HepG2 (cell line): ENCODE results near the gene B4GALT4. TPM values are rescaled to one million over a fixed set of nuclear protein-coding genes. Genes with fewer than 3 reads are reported as not detected.

Source experiments
- ATF2 ChIP-seq: sonication (generic); formaldehyde crosslinking; IDR thresholded peaks from 2 replicates; pipeline ENCODE4 v1.4.0; 2020; ENCODE audit warnings: missing genetic modification reagents
- CENPX ChIP-seq: sonication (generic); formaldehyde crosslinking; IDR thresholded peaks from 2 replicates; pipeline ENCODE4 v1.9.0; 2021; ENCODE audit warnings: mild to moderate bottlenecking, missing genetic modification reagents, moderate library complexity
- HOXD1 ChIP-seq: sonication (generic); formaldehyde crosslinking; IDR thresholded peaks from 2 replicates; pipeline ENCODE4 v1.5.0; 2020; ENCODE audit warnings: missing genetic modification reagents
- MEIS2 ChIP-seq: sonication (generic); formaldehyde crosslinking; IDR thresholded peaks from 2 replicates; pipeline ENCODE4 v1.9.0; 2021; ENCODE audit warnings: mild to moderate bottlenecking, missing genetic modification reagents
- MTF2 ChIP-seq: sonication (generic); formaldehyde crosslinking; IDR thresholded peaks from 2 replicates; pipeline ENCODE4 v1.5.0; 2020; ENCODE audit warnings: missing genetic modification reagents, borderline replicate concordance
- NAIF1 ChIP-seq: sonication (generic); formaldehyde crosslinking; IDR thresholded peaks from 2 replicates; pipeline ENCODE4 v1.5.0; 2020; ENCODE audit warnings: mild to moderate bottlenecking, missing genetic modification reagents, borderline replicate concordance
- NR2F2 ChIP-seq: IDR thresholded peaks from 2 replicates; pipeline ENCODE4 v1.6.1; 2012; ENCODE audit warnings: low read depth, inconsistent platforms, borderline replicate concordance
- ZMYM3 ChIP-seq: sonication (generic); formaldehyde crosslinking; IDR thresholded peaks from 2 replicates; pipeline ENCODE4 v1.5.1; 2020; ENCODE audit warnings: mild to moderate bottlenecking, missing genetic modification reagents
- ZNF136 ChIP-seq: sonication (generic); formaldehyde crosslinking; IDR thresholded peaks from 2 replicates; pipeline ENCODE4 v1.8.1; 2022; ENCODE audit warnings: low read depth, mild to moderate bottlenecking, moderate library complexity, missing genetic modification reagents
- ZNF274 ChIP-seq: sonication (generic); formaldehyde crosslinking; IDR thresholded peaks from 2 replicates; pipeline ENCODE4 v1.5.1; 2020; ENCODE audit warnings: mild to moderate bottlenecking, missing genetic modification reagents
- ZNF543 ChIP-seq: sonication (generic); formaldehyde crosslinking; IDR thresholded peaks from 2 replicates; pipeline ENCODE4 v1.4.0; 2020; ENCODE audit warnings: mild to moderate bottlenecking, missing genetic modification reagents
- ZNF546 ChIP-seq: sonication (generic); formaldehyde crosslinking; conservative IDR thresholded peaks from 2 replicates; pipeline ENCODE4 v1.8.1; 2023; ENCODE audit warnings: mild to moderate bottlenecking, missing genetic modification reagents
- ZNF607 ChIP-seq: sonication (generic); formaldehyde crosslinking; IDR thresholded peaks from 2 replicates; pipeline ENCODE4 v1.5.1; 2020; ENCODE audit warnings: missing genetic modification reagents, mild to moderate bottlenecking, borderline replicate concordance
- ZNF609 ChIP-seq: sonication (generic); formaldehyde crosslinking; IDR thresholded peaks from 2 replicates; pipeline ENCODE4 v1.4.0; 2020; ENCODE audit warnings: mild to moderate bottlenecking, missing genetic modification reagents, borderline replicate concordance
- ZNF709 ChIP-seq: sonication (generic); formaldehyde crosslinking; IDR thresholded peaks from 2 replicates; pipeline ENCODE4 v1.5.0; 2020; ENCODE audit warnings: mild to moderate bottlenecking, missing genetic modification reagents
- ZNF770 ChIP-seq: sonication (generic); formaldehyde crosslinking; IDR thresholded peaks from 2 replicates; pipeline ENCODE4 v1.5.0; 2020; ENCODE audit warnings: mild to moderate bottlenecking, missing genetic modification reagents
- ZNF83 ChIP-seq: sonication (generic); formaldehyde crosslinking; IDR thresholded peaks from 2 replicates; pipeline ENCODE4 v1.4.0; 2020; ENCODE audit warnings: missing genetic modification reagents, mild to moderate bottlenecking, borderline replicate concordance
- ZNF879 ChIP-seq: sonication (generic); formaldehyde crosslinking; IDR thresholded peaks from 2 replicates; pipeline ENCODE4 v1.8.1; 2023; ENCODE audit warnings: missing genetic modification reagents
- ZSCAN20 ChIP-seq: sonication (generic); formaldehyde crosslinking; IDR thresholded peaks from 2 replicates; pipeline ENCODE4 v1.4.0; 2020; ENCODE audit warnings: missing genetic modification reagents, mild to moderate bottlenecking, borderline replicate concordance
- ZSCAN21 ChIP-seq: sonication (generic); formaldehyde crosslinking; IDR thresholded peaks from 2 replicates; pipeline ENCODE4 v1.8.0; 2022; ENCODE audit warnings: mild to moderate bottlenecking, missing genetic modification reagents, moderate library complexity, borderline replicate concordance
- polyA plus RNA-seq, 8 experiments: library from polyadenylated mRNA; depleted of rRNA in 3 of 8; stranded (reverse) in 7 of 8; unstranded in 1 of 8; fragments of >200 nt; fragmentation: Illumina TruSeq in 4 of 8; extraction: Trizol in 4 of 8; gene quantifications; 2 replicates each; pipeline versions ENCODE4 v1.2.1 to v1.2.3, GENCODE V29; 2011 to 2016; ENCODE audit warnings: low read depth in 4 of 8, missing spikeins in 1 of 8, mixed read lengths in 1 of 8; ENCODE audit not compliant: insufficient read depth in 1 of 8
- total RNA-seq, 5 experiments: library from RNA; depleted of rRNA; stranded (reverse); fragments of >200 nt; fragmentation: Illumina TruSeq; extraction: Trizol; gene quantifications; 2 replicates each; pipeline ENCODE4 v1.2.3, GENCODE V29; 2016; ENCODE audit warnings: low read depth in 1 of 5

Gene B4GALT4
- total and polyA plus RNA-seq, 2 of the 13 experiments (the other 11 are each of a cell fraction or from before 2014, with no cell fraction given): 16.9 to 29.0 TPM

GRCh38 chr3:119240591-119241434 is at the start of gene B4GALT4 (continued):
- TF ChIP-seq ZNF609 (CRISPR knock-in tag) (peak; percentile 22; the same call in 1 of the 2 replicates), HOXD1 (CRISPR knock-in tag) (peak; percentile 63; the same call in 1 of the 2 replicates), ATF2 (CRISPR knock-in tag) (no peak), CENPX (CRISPR knock-in tag) (no peak), NR2F2 (0 out of 2 replicates have a peak, but pooled peaks have one; percentile 1), ZNF607 (peak; percentile 68; the same call in 1 of the 2 replicates), ZSCAN21 (CRISPR knock-in tag) (peak; percentile 88), MEIS2 (CRISPR knock-in tag) (peak; percentile 60; the same call in 1 of the 2 replicates), ZSCAN20 (CRISPR knock-in tag) (peak; percentile 81; the same call in 1 of the 2 replicates), NAIF1 (CRISPR knock-in tag) (peak; percentile 83; the same call in 1 of the 2 replicates), MTF2 (CRISPR knock-in tag) (no peak), ZNF274 (CRISPR knock-in tag) (peak; percentile 74; the same call in 1 of the 2 replicates), ZMYM3 (CRISPR knock-in tag) (peak; percentile 72), ZNF770 (CRISPR knock-in tag) (peak; percentile 77), ZNF83 (CRISPR knock-in tag) (peak; percentile 77; the same call in 1 of the 2 replicates), ZNF546 (CRISPR knock-in tag) (0 out of 2 replicates have a peak, but pooled peaks have one; percentile 63), ZNF709 (peak; percentile 76; the same call in 1 of the 2 replicates), ZNF879 (CRISPR knock-in tag) (peak; percentile 23; the same call in 1 of the 2 replicates), ZNF136 (CRISPR knock-in tag) (peak; percentile 79; the same call in 1 of the 2 replicates), ZNF543 (CRISPR knock-in tag) (peak; percentile 34; the same call in 1 of the 2 replicates)
